Astrocyte (in vitro differentiated cells and primary cell): ENCODE data around the gene KCNMA1. TPM values are rescaled to one million over a fixed set of nuclear protein-coding genes. Genes with fewer than 3 reads are reported as not detected.

ENCODE experiments used
- DNase-seq: peaks from one replicate; pipeline ENCODE4 v3.0.0-alpha.2; 2010; ENCODE audit warnings: low read depth
- FAIRE-seq: peaks from 2 replicates; lab custom pipeline; 2011; peaks lifted over from hg19 to GRCh38; lab: Jason Lieb, UNC
- H2AFZ ChIP-seq: 2 replicates; pipeline ENCODE4 v1.6.0; 2012; ENCODE audit warnings: low read depth, low read length, inconsistent platforms
- H3K27ac ChIP-seq: 2 replicates; pipeline ENCODE4 v1.5.1; 2011; ENCODE audit warnings: low read depth, low read length, inconsistent platforms
- H3K27me3 ChIP-seq: 2 replicates; pipeline ENCODE4 v1.6.0; 2011; ENCODE audit warnings: low read length, inconsistent platforms; ENCODE audit not compliant: insufficient read depth
- H3K36me3 ChIP-seq: 2 replicates; pipeline ENCODE4 v1.5.1; 2011; ENCODE audit warnings: low read length, inconsistent platforms; ENCODE audit not compliant: insufficient read depth
- H3K4me1 ChIP-seq: 2 replicates; pipeline ENCODE4 v1.5.1; 2011; ENCODE audit warnings: low read length, inconsistent platforms; ENCODE audit not compliant: insufficient read depth
- H3K4me2 ChIP-seq: 2 replicates; pipeline ENCODE4 v1.6.0; 2012; ENCODE audit warnings: low read length, inconsistent platforms
- H3K4me3 ChIP-seq: 2 replicates; pipeline ENCODE4 v1.5.1; 2011; ENCODE audit warnings: low read depth, mild to moderate bottlenecking, low read length, inconsistent platforms; ENCODE audit not compliant: insufficient read depth
- H3K79me2 ChIP-seq: 2 replicates; pipeline ENCODE4 v1.6.0; 2012; ENCODE audit warnings: mild to moderate bottlenecking, low read length, inconsistent platforms; ENCODE audit not compliant: insufficient read depth
- H3K9ac ChIP-seq: 2 replicates; pipeline ENCODE4 v1.6.0; 2012; ENCODE audit warnings: mild to moderate bottlenecking, low read length, inconsistent platforms
- H3K9me3 ChIP-seq: 2 replicates; pipeline ENCODE4 v1.5.1; 2012; ENCODE audit warnings: low read depth, mild to moderate bottlenecking, low read length, inconsistent platforms; ENCODE audit not compliant: insufficient read depth
- H4K20me1 ChIP-seq: 2 replicates; pipeline ENCODE4 v1.6.0; 2012; ENCODE audit warnings: low read length, inconsistent platforms; ENCODE audit not compliant: insufficient read depth
- H3K27ac Mint-ChIP-seq: one replicate; pipeline ENCODE4 v1.8.0; 2021; ENCODE audit warnings: mild to moderate bottlenecking, mixed read lengths; ENCODE audit not compliant: unreplicated experiment
- H3K27me3 Mint-ChIP-seq: one replicate; pipeline ENCODE4 v1.8.0; 2021; ENCODE audit warnings: low read depth, mixed read lengths; ENCODE audit not compliant: unreplicated experiment
- H3K36me3 Mint-ChIP-seq: one replicate; pipeline ENCODE4 v1.8.0; 2021; ENCODE audit warnings: low read depth, mixed read lengths; ENCODE audit not compliant: unreplicated experiment
- H3K4me1 Mint-ChIP-seq: one replicate; pipeline ENCODE4 v1.8.0; 2021; ENCODE audit warnings: low read depth, mixed read lengths; ENCODE audit not compliant: unreplicated experiment
- H3K4me3 Mint-ChIP-seq: one replicate; pipeline ENCODE4 v1.8.0; 2021; ENCODE audit warnings: mild to moderate bottlenecking, moderate library complexity, mixed read lengths; ENCODE audit not compliant: unreplicated experiment
- H3K9me3 Mint-ChIP-seq: one replicate; pipeline ENCODE4 v1.8.0; 2021; ENCODE audit warnings: mild to moderate bottlenecking, mixed read lengths; ENCODE audit not compliant: unreplicated experiment
- CTCF ChIP-seq: IDR thresholded peaks from 2 replicates; pipeline ENCODE4 v1.5.1; 2011; ENCODE audit warnings: low read depth, mild to moderate bottlenecking, inconsistent platforms, low read length, moderate library complexity; ENCODE audit not compliant: insufficient read depth
- EZH2 ChIP-seq: IDR thresholded peaks from 2 replicates; pipeline ENCODE4 v1.6.1; 2012; ENCODE audit warnings: mild to moderate bottlenecking, low read length, inconsistent platforms; ENCODE audit not compliant: insufficient read depth
- total RNA-seq: library from RNA; stranded (reverse); gene quantifications from 2 replicates; pipeline ENCODE4 v1.2.1, GENCODE V29; 2021

KCNMA1 gene
- total RNA-seq, 1 donor from 2014 or later = 45.8 TPM

DNA sequence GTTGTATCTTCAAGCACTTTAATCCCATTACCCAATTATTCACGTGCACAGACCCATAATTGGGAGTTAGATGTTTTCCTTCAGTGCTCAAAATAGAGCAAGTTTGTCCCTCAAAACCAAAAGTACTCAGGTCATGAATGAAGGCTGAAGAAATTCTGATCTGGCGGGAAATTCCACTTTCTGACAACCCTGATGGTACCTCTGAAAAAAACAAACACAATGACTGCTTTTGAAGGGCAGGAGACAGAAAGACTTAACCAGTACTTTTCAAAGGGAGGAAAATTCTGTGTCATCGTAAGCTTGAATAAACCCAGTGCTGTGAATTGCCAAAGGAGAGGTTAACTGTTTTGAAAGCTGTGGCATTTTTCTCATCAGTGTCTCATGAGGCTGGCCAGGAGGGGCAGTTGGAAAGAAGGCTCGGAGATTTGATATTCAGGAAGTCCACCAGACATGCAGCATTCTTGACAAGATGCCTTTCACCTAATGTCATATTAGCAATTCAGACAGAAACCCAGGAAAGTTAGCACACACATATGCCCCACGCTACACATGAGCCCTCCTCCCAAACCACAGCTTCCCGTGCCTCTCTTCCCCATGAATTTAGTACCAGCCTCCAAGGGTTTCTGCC is 347.0 kb downstream of the KCNMA1 start:
- peak overlapping the region; percentile 99 for H3K27ac Mint-ChIP-seq
- Histone ChIP-seq H3K4me1 (peaks cover 43% of the 10 kb centered on the region), H3K36me3 (no peaks in the 10 kb centered on the region), H3K9ac (peak overlapping the region; percentile 81), H3K4me2 (peak overlapping the region; percentile 57), H4K20me1 (no peaks in the 10 kb centered on the region), H2AFZ (no peak overlapping the region), H3K4me3 (no peak overlapping the region), H3K9me3 (no peaks in the 10 kb centered on the region), H3K27me3 (no peaks in the 10 kb centered on the region), H3K27ac (peak overlapping the region; percentile 97), H3K79me2 (peaks cover 4% of the 10 kb centered on the region)
- H3K27me3 Mint-ChIP-seq = no peaks in the 10 kb centered on the region
- H3K9me3 Mint-ChIP-seq = no peaks in the 10 kb centered on the region
- TF ChIP-seq CTCF = no peak
- TF ChIP-seq EZH2 = no peak
- FAIRE-seq (peak; percentile 100), DNase-seq (peak; percentile 95)
- H3K36me3 Mint-ChIP-seq = no peaks in the 10 kb centered on the region
- H3K4me3 Mint-ChIP-seq = no peak overlapping the region
- H3K4me1 Mint-ChIP-seq = peaks cover 87% of the 10 kb centered on the region

- Histone ChIP-seq H3K36me3 (no peaks in the 10 kb centered on the region), H3K27me3 (no peaks in the 10 kb centered on the region), H3K4me3 (no peak overlapping the region), H3K79me2 (peaks cover 4% of the 10 kb centered on the region), H3K27ac (peak overlapping the region; percentile 97), H3K4me2 (no peak overlapping the region), H2AFZ (no peak overlapping the region), H3K9ac (no peak overlapping the region), H4K20me1 (no peaks in the 10 kb centered on the region), H3K9me3 (no peaks in the 10 kb centered on the region), H3K4me1 (peaks cover 43% of the 10 kb centered on the region)
- no peak for DNase-seq
- H3K27ac Mint-ChIP-seq = peak overlapping the region; percentile 99
- no peak overlapping the region for H3K4me3 Mint-ChIP-seq
- H3K9me3 Mint-ChIP-seq = no peaks in the 10 kb centered on the region
- H3K4me1 Mint-ChIP-seq = peaks cover 92% of the 10 kb centered on the region
- FAIRE-seq = no peak
- TF ChIP-seq CTCF (no peak), EZH2 (no peak)
- H3K27me3 Mint-ChIP-seq = no peaks in the 10 kb centered on the region
- no peaks in the 10 kb centered on the region for H3K36me3 Mint-ChIP-seq
These were observed 347.8 kb downstream of the KCNMA1 start for GRCh38 chr10:77289790-77290189.

DNA sequence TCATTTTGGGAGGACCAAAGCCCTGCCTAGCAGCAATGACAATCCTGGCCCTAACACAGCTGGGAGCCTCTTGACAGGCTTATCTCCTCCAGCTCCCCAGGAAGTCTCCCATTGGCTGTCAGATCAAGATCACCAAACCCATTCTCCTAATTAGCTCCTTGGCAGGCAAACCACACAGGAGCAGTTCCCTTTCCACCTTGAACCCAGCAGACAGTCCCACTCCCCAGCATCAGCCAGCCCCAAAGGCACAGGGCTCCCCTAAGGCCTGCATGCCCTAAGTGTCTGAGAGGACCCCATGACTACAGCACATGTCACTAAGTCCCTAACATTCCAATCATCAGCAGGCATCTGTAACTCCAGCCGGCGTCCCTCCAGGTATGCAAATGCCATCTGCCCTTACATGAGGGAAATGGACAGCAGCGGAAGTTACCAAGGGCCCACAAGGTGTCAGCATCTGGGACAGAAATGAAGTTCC is 348.5 kb downstream of the KCNMA1 start:
- no peak for DNase-seq
- peaks cover 39% of the 10 kb centered on the region for H3K4me1 ChIP-seq
- Mint-ChIP-seq H3K27ac (peak overlapping the region; percentile 99), H3K9me3 (no peaks in the 10 kb centered on the region), H3K36me3 (no peaks in the 10 kb centered on the region), H3K4me3 (no peak overlapping the region), H3K4me1 (peaks cover 86% of the 10 kb centered on the region), H3K27me3 (no peaks in the 10 kb centered on the region)
- H3K27me3 ChIP-seq = no peaks in the 10 kb centered on the region
- H4K20me1 ChIP-seq = no peaks in the 10 kb centered on the region
- H3K9ac ChIP-seq = no peak overlapping the region
- H3K27ac ChIP-seq = peak overlapping the region; percentile 97
- no peaks in the 10 kb centered on the region for H3K36me3 ChIP-seq
- H3K9me3 ChIP-seq = no peaks in the 10 kb centered on the region
- no peak for TF ChIP-seq CTCF
- no peak for TF ChIP-seq EZH2
- H2AFZ ChIP-seq = no peak overlapping the region
- no peak overlapping the region for H3K4me3 ChIP-seq
- H3K79me2 ChIP-seq = peaks cover 4% of the 10 kb centered on the region
- no peak for FAIRE-seq
- H3K4me2 ChIP-seq = no peak overlapping the region
